DOHH2 (cell line): ENCODE results near the gene KIF21A.
"Not testable (repeated sequence)": the region's sequence is repeated elsewhere in the genome, so short reads cannot be mapped to it uniquely, and the experiment has no call there.

Source experiments
- H3F3A ChIP-seq: fragments of 200-600 bp; sonication (generic), shearing (Covaris generic); 2 replicates; pipeline ENCODE4 v1.6.0; 2016; ENCODE audit warnings: antibody characterized with exemption, mild to moderate bottlenecking; ENCODE audit not compliant: control insufficient read depth, insufficient read depth
- H3K27ac ChIP-seq: fragments of 200-600 bp; sonication (generic); 2 replicates; pipeline ENCODE4 v1.5.1; 2014; ENCODE audit warnings: low read depth, mild to moderate bottlenecking, low read length, moderate library complexity
- H3K27me3 ChIP-seq: fragments of 200-600 bp; sonication (generic); 2 replicates; pipeline ENCODE4 v1.6.1; 2014; ENCODE audit warnings: mild to moderate bottlenecking, low read length, mixed read lengths; ENCODE audit not compliant: control insufficient read depth
- H3K36me3 ChIP-seq: fragments of 200-600 bp; sonication (generic); 2 replicates; pipeline ENCODE4 v1.6.1; 2014; ENCODE audit warnings: mild to moderate bottlenecking, low read length, moderate library complexity, mixed read lengths; ENCODE audit not compliant: control insufficient read depth
- H3K4me1 ChIP-seq: fragments of 200-600 bp; sonication (generic); 2 replicates; pipeline ENCODE4 v1.6.1; 2014; ENCODE audit warnings: mild to moderate bottlenecking, low read length, mixed read lengths; ENCODE audit not compliant: control insufficient read depth
- H3K4me2 ChIP-seq: fragments of 200-600 bp; sonication (generic); 2 replicates; pipeline ENCODE4 v1.6.0; 2014; ENCODE audit warnings: mild to moderate bottlenecking, low read length, moderate library complexity
- H3K4me3 ChIP-seq: fragments of 200-600 bp; sonication (generic); 2 replicates; pipeline ENCODE4 v1.5.1; 2014; ENCODE audit warnings: mild to moderate bottlenecking, low read length, mixed read lengths
- H3K79me2 ChIP-seq: fragments of 200-600 bp; sonication (generic); 2 replicates; pipeline ENCODE4 v1.6.1; 2014; ENCODE audit warnings: mild to moderate bottlenecking, low read length, mixed read lengths; ENCODE audit not compliant: control insufficient read depth
- H3K9me2 ChIP-seq: fragments of 200-600 bp; sonication (generic); replicated peaks from 2 replicates; pipeline ENCODE4 v1.6.1; 2014; ENCODE audit warnings: mild to moderate bottlenecking, low read length, mixed read lengths; ENCODE audit not compliant: control insufficient read depth
- H3K9me3 ChIP-seq: fragments of 200-600 bp; sonication (generic); 2 replicates; pipeline ENCODE4 v1.6.1; 2014; ENCODE audit warnings: antibody characterized with exemption, low read length, mixed read lengths; ENCODE audit not compliant: control insufficient read depth, insufficient read depth
- H4K20me1 ChIP-seq: fragments of 200-600 bp; sonication (generic); 2 replicates; pipeline ENCODE4 v1.6.0; 2014; ENCODE audit warnings: low read depth, mild to moderate bottlenecking, antibody characterized with exemption, low read length, moderate library complexity; ENCODE audit not compliant: control insufficient read depth, insufficient read depth
- EZH2phosphoT487 ChIP-seq: fragments of 200-600 bp; sonication (generic); IDR thresholded peaks from 2 replicates; pipeline ENCODE4 v1.6.1; 2017; ENCODE audit warnings: borderline replicate concordance, mild to moderate bottlenecking, antibody characterized with exemption, low read length, moderate library complexity, mixed read lengths
- TF ChIP-seq, protein P1 (sequence below): fragments of 200-600 bp; sonication (generic); IDR thresholded peaks from one replicate; pipeline ENCODE4 v1.5.1; 2014; ENCODE audit warnings: antibody characterized with exemption, mild to moderate bottlenecking, low read depth, low read length; ENCODE audit not compliant: poor library complexity, severe bottlenecking

KIF21A gene

GRCh38 chr12:39483597-39483996 is 40.7 kb upstream of the KIF21A start:
- Histone ChIP-seq H3K27me3 (no peaks in the 10 kb centered on the region), H3K4me1 (no peaks in the 10 kb centered on the region), H3K4me3 (no peak overlapping the region), H3K9me2 (no peaks in the 10 kb centered on the region), H3K27ac (no peak overlapping the region), H3K9me3 (no peaks in the 10 kb centered on the region), H3F3A (no peaks in the 10 kb centered on the region), H3K36me3 (no peaks in the 10 kb centered on the region), H3K79me2 (no peaks in the 10 kb centered on the region), H4K20me1 (no peaks in the 10 kb centered on the region), H3K4me2 (no peak overlapping the region)
- TF ChIP-seq, protein P1, sequence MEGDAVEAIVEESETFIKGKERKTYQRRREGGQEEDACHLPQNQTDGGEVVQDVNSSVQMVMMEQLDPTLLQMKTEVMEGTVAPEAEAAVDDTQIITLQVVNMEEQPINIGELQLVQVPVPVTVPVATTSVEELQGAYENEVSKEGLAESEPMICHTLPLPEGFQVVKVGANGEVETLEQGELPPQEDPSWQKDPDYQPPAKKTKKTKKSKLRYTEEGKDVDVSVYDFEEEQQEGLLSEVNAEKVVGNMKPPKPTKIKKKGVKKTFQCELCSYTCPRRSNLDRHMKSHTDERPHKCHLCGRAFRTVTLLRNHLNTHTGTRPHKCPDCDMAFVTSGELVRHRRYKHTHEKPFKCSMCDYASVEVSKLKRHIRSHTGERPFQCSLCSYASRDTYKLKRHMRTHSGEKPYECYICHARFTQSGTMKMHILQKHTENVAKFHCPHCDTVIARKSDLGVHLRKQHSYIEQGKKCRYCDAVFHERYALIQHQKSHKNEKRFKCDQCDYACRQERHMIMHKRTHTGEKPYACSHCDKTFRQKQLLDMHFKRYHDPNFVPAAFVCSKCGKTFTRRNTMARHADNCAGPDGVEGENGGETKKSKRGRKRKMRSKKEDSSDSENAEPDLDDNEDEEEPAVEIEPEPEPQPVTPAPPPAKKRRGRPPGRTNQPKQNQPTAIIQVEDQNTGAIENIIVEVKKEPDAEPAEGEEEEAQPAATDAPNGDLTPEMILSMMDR: no peak
- no peak for TF ChIP-seq EZH2phosphoT487

GRCh38 chr12:39483042-39483441 is 40.1 kb upstream of the KIF21A start:
- Histone ChIP-seq H3F3A (no peaks in the 10 kb centered on the region), H3K4me2 (no peak overlapping the region), H4K20me1 (no peaks in the 10 kb centered on the region), H3K36me3 (no peaks in the 10 kb centered on the region), H3K9me2 (no peaks in the 10 kb centered on the region), H3K4me3 (no peak overlapping the region), H3K27ac (no peak overlapping the region), H3K79me2 (no peaks in the 10 kb centered on the region), H3K4me1 (no peaks in the 10 kb centered on the region), H3K9me3 (no peaks in the 10 kb centered on the region), H3K27me3 (no peaks in the 10 kb centered on the region)
- TF ChIP-seq EZH2phosphoT487: no peak
- TF ChIP-seq, protein P1: no peak

DNA sequence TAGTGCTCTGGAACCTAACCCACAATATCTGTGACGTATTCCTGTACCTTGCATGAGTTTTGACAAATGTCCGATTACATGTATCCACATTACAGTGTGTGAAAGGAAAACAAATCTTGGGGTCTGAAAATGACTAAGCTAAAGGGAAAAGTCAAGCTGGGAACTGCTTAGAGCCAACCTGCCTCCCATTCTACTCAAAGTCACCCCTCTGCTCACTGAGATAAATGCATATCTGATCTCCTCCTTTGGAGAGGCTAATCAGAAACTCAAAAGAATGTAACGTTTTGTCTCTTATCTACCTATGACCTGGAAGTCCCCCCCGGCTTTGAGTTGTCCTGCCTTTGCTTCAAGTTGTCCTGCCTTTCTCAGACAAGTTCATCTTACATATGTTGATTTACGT is 34.0 kb upstream of the KIF21A start:
- Histone ChIP-seq H3K79me2 (no peaks in the 10 kb centered on the region), H3K4me1 (no peaks in the 10 kb centered on the region), H3K36me3 (no peaks in the 10 kb centered on the region), H3K27ac (no peak overlapping the region), H4K20me1 (no peaks in the 10 kb centered on the region), H3K27me3 (no peaks in the 10 kb centered on the region), H3K4me2 (no peak overlapping the region), H3K9me2 (no peaks in the 10 kb centered on the region), H3K9me3 (no peaks in the 10 kb centered on the region), H3F3A (no peaks in the 10 kb centered on the region), H3K4me3 (no peak overlapping the region)
- TF ChIP-seq, protein P1: no peak
- TF ChIP-seq EZH2phosphoT487: no peak

DNA sequence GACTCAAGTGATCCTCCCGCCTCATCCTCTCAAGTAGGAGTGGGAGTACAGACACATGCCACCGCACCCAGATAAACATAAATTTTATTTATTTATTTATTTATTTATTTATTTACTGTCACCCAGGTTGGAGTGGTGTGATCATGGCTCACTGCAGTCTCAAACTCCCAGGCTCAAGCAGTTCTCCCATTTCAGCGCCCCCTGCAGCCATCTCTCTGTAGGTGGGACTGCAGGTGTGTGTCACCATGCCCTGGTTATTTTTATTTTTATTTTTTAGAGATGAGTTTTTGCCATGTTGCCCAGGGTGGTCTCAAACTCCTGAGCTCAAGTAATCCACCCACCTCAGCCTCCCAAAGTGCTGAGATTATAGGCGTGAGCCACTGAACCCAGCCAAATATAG is 33.2 kb upstream of the KIF21A start:
- Histone ChIP-seq H3K4me1 (no peaks in the 10 kb centered on the region), H3K79me2 (no peaks in the 10 kb centered on the region), H3K9me3 (no peaks in the 10 kb centered on the region), H3K4me2 (no peak overlapping the region), H3K27ac (no peak overlapping the region), H3K9me2 (no peaks in the 10 kb centered on the region), H3K27me3 (no peaks in the 10 kb centered on the region), H3K4me3 (no peak overlapping the region), H3K36me3 (no peaks in the 10 kb centered on the region), H3F3A (no peaks in the 10 kb centered on the region), H4K20me1 (no peaks in the 10 kb centered on the region)
- TF ChIP-seq EZH2phosphoT487: no peak
- TF ChIP-seq, protein P1: no peak

- not testable (repeated sequence) for H3F3A ChIP-seq, H3K9me2 ChIP-seq, H3K4me1 ChIP-seq, H3K9me3 ChIP-seq, H3K79me2 ChIP-seq, H3K27ac ChIP-seq, H3K4me3 ChIP-seq, H4K20me1 ChIP-seq, H3K27me3 ChIP-seq, H3K36me3 ChIP-seq, H3K4me2 ChIP-seq
Measured at GRCh38 chr12:39475136-39475535, 32.2 kb upstream of the KIF21A start.
